Ovary (tissue), 3 donors: ENCODE data around the gene TAPBP.

Source experiments
- EP300 ChIP-seq: sonication (generic); formaldehyde crosslinking; IDR thresholded peaks from one replicate; pipeline ENCODE4 v1.6.1; 2017; ENCODE audit warnings: antibody characterized with exemption
- TF ChIP-seq, protein P1 (sequence below), 3 donors: fragments of 450-650 bp in 2 of 3; fragments of 200-600 bp in 1 of 3; IDR thresholded peaks; one replicate each; pipeline versions ENCODE4 v1.5.1 to v1.8.0; 2016 to 2022; ENCODE audit warnings: antibody characterized with exemption in 3 of 3, mild to moderate bottlenecking in 1 of 3
- donor health status: DM: no; HTN: no; CAD: no.

DNA sequence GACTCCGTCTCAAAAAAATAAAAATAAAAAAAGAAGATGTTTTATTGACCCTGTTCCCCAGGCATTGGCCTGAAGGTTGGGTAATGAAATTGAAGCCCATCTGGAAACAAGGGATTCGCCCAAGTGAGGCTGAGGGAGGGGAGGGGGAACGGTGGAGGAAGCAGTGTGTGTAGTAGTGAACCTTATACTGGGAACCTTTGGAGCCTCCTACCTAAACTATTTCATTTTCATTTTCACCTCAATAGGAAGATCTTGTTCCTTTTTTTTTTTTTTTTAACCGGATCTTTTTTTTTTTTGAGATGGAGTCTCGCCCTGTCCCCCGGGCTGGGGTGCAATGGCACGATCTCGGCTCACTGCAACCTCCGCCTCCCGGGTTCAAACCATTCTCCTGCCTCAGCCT is 16.9 kb upstream of the TAPBP start:
- TF ChIP-seq, protein P1, sequence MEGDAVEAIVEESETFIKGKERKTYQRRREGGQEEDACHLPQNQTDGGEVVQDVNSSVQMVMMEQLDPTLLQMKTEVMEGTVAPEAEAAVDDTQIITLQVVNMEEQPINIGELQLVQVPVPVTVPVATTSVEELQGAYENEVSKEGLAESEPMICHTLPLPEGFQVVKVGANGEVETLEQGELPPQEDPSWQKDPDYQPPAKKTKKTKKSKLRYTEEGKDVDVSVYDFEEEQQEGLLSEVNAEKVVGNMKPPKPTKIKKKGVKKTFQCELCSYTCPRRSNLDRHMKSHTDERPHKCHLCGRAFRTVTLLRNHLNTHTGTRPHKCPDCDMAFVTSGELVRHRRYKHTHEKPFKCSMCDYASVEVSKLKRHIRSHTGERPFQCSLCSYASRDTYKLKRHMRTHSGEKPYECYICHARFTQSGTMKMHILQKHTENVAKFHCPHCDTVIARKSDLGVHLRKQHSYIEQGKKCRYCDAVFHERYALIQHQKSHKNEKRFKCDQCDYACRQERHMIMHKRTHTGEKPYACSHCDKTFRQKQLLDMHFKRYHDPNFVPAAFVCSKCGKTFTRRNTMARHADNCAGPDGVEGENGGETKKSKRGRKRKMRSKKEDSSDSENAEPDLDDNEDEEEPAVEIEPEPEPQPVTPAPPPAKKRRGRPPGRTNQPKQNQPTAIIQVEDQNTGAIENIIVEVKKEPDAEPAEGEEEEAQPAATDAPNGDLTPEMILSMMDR (IDR thresholded peaks at IDR 0.05), result no peak
- TF ChIP-seq EP300, result no peak
